ENCODE measurements around the gene MOV10L1. TPM values are rescaled to one million over a fixed set of nuclear protein-coding genes. Genes with fewer than 3 reads are reported as not detected.

The MOV10L1 gene
- total RNA-seq, 2 experiments from 2014 or later, result not detected

DNA sequence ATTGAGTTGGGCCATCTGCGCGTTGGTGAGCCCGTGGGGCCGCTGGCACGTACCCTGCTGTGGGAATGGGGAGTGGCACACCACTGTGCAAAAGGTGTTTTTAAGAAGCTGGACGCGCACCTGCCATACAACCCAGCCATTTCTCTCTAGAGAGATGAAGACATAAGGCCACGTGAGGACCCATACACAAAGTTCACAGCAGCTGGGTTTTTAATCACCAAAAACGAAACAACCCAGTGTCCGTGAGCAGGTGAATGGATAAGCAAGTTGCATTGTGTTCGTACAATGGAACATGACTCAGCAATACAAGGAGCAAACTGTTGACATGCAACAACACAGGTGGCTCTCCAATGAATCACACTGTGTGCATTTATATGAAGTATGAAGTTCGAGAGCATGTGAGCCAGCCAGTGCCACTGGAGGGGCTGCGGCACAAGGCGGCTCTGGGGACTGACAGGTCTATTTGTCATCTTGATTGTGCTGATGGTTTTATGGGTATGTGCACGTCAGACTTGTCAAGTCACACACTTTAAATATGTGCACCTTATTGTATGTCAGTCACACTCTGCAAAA, 50.1 kb downstream of the MOV10L1 start:
- POLR2A ChIA-PET, result no interaction called here
- H3K27me3 Mint-ChIP-seq, result peaks cover 17% of the 10 kb centered on the region

GRCh38 chr22:50140615-50141014, 50.8 kb downstream of the MOV10L1 start:
- H3K4me1 Mint-ChIP-seq (ENCODE audit: low read depth), result no peaks in the 10 kb centered on the region
- Histone ChIP-seq H3K27me3 (ENCODE audit: control insufficient read depth in 1 of 2, insufficient read depth in 2 of 2, low read length in 2 of 2) (no peaks in the 10 kb centered on the region), H3K4me3 (ENCODE audit: low read length) (no peak overlapping the region), H3K36me3 (ENCODE audit: insufficient read depth, low read length) (no peaks in the 10 kb centered on the region), H3K27ac (ENCODE audit: low read depth in 1 of 2, low read length in 2 of 2) (no peak overlapping the region), H3K9me3 (ENCODE audit: control insufficient read depth in 1 of 2, insufficient read depth in 1 of 2, low read length in 2 of 2) (peaks cover 0 to 4% of the 10 kb centered on the region in 2 experiments), H3K4me1 (ENCODE audit: insufficient read depth, low read length) (no peaks in the 10 kb centered on the region)
- ATAC-seq (ENCODE audit: poor library complexity) (no peak), DNase-seq (no peak)
- no peaks in the 10 kb centered on the region for H3K36me3 Mint-ChIP-seq (ENCODE audit: low read depth)
- POLR2A ChIA-PET, result no interaction called here
- H3K4me3 Mint-ChIP-seq, result no peak overlapping the region
- TF ChIP-seq, protein P1, sequence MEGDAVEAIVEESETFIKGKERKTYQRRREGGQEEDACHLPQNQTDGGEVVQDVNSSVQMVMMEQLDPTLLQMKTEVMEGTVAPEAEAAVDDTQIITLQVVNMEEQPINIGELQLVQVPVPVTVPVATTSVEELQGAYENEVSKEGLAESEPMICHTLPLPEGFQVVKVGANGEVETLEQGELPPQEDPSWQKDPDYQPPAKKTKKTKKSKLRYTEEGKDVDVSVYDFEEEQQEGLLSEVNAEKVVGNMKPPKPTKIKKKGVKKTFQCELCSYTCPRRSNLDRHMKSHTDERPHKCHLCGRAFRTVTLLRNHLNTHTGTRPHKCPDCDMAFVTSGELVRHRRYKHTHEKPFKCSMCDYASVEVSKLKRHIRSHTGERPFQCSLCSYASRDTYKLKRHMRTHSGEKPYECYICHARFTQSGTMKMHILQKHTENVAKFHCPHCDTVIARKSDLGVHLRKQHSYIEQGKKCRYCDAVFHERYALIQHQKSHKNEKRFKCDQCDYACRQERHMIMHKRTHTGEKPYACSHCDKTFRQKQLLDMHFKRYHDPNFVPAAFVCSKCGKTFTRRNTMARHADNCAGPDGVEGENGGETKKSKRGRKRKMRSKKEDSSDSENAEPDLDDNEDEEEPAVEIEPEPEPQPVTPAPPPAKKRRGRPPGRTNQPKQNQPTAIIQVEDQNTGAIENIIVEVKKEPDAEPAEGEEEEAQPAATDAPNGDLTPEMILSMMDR (IDR thresholded peaks at IDR 0.05), result no peak
- CTCF ChIA-PET, result no interaction called here
- peaks cover 17% of the 10 kb centered on the region for H3K27me3 Mint-ChIP-seq
- H3K27ac Mint-ChIP-seq, result no peak overlapping the region
- intact Hi-C loops (cut with DNase I, micrococcal nuclease), result loop anchor here in 1 of 2 experiments (10.0 kb wide), 1 partner anchor 216 kb away; no protein-coding TSS in a partner anchor
- H3K9me3 Mint-ChIP-seq, result no peaks in the 10 kb centered on the region

More for the DNA sequence above, 50.1 kb downstream of the MOV10L1 start:
- Mint-ChIP-seq H3K27ac (no peak overlapping the region), H3K4me3 (no peak overlapping the region), H3K4me1 (ENCODE audit: low read depth) (no peaks in the 10 kb centered on the region), H3K36me3 (ENCODE audit: low read depth) (no peaks in the 10 kb centered on the region), H3K9me3 (no peaks in the 10 kb centered on the region)
- Histone ChIP-seq H3K4me3 (ENCODE audit: low read length) (no peak overlapping the region), H3K27me3 (ENCODE audit: control insufficient read depth in 1 of 2, insufficient read depth in 2 of 2, low read length in 2 of 2) (no peaks in the 10 kb centered on the region), H3K36me3 (ENCODE audit: insufficient read depth, low read length) (no peaks in the 10 kb centered on the region), H3K4me1 (ENCODE audit: insufficient read depth, low read length) (no peaks in the 10 kb centered on the region), H3K27ac (ENCODE audit: low read depth in 1 of 2, low read length in 2 of 2) (no peak overlapping the region), H3K9me3 (ENCODE audit: control insufficient read depth in 1 of 2, insufficient read depth in 1 of 2, low read length in 2 of 2) (peaks cover 0 to 4% of the 10 kb centered on the region in 2 experiments)
- no peak for DNase-seq
- CTCF ChIA-PET, result no interaction called here
- intact Hi-C loops (cut with DNase I, micrococcal nuclease), result loop anchor here in 1 of 2 experiments (10.0 kb wide), 1 partner anchor 215 kb away; no protein-coding TSS in a partner anchor
- no peak for ATAC-seq (ENCODE audit: poor library complexity)
- TF ChIP-seq, protein P1 (IDR thresholded peaks at IDR 0.05), result no peak

DNA sequence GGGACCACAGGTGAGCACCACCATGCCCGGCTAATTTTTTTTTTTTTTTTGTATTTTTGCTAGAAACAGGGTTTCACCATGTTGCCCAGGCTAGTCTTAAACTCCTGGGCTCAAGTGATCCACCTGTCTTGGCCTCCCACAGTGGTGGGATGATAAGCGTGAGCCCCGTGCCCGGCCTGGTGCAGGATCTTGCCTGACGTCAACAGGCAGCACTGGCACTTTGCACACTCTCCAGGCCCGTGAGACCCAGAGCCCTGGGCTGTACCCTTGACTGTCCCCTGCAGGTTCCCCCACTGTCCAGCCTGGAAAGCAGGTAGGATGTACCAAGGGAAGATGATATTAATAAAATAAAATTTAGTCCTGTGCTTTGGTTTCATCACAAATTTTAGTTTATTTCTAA, 51.7 kb downstream of the MOV10L1 start:
- H3K4me1 Mint-ChIP-seq (ENCODE audit: low read depth), result no peaks in the 10 kb centered on the region
- ChIA-PET POLR2A (no interaction called here), CTCF (no interaction called here)
- DNase-seq, result no peak
- H3K9me3 ChIP-seq (ENCODE audit: control insufficient read depth in 1 of 2, insufficient read depth in 1 of 2, low read length in 2 of 2), result peaks cover 0 to 4% of the 10 kb centered on the region in 2 experiments
- H3K27ac ChIP-seq (ENCODE audit: low read depth in 1 of 2, low read length in 2 of 2), result no peak overlapping the region
- H3K27me3 Mint-ChIP-seq, result peaks cover 9% of the 10 kb centered on the region
- no peaks in the 10 kb centered on the region for H3K27me3 ChIP-seq (ENCODE audit: control insufficient read depth in 1 of 2, insufficient read depth in 2 of 2, low read length in 2 of 2)
- ATAC-seq (ENCODE audit: poor library complexity), result no peak
- no peaks in the 10 kb centered on the region for H3K36me3 ChIP-seq (ENCODE audit: insufficient read depth, low read length)
- TF ChIP-seq, protein P1 (IDR thresholded peaks at IDR 0.05), result no peak
- H3K4me3 ChIP-seq (ENCODE audit: low read length), result no peak overlapping the region
- H3K27ac Mint-ChIP-seq, result no peak overlapping the region
- H3K4me3 Mint-ChIP-seq, result no peak overlapping the region
- H3K36me3 Mint-ChIP-seq (ENCODE audit: low read depth), result no peaks in the 10 kb centered on the region
- intact Hi-C loops (cut with DNase I, micrococcal nuclease), result loop anchor here in 1 of 2 experiments (10.0 kb wide), 1 partner anchor 217 kb away; no protein-coding TSS in a partner anchor
- H3K9me3 Mint-ChIP-seq, result no peaks in the 10 kb centered on the region
- H3K4me1 ChIP-seq (ENCODE audit: insufficient read depth, low read length), result no peaks in the 10 kb centered on the region
